Stimulated activated CD4-positive, alpha-beta T cell treated with anti-CD3 and anti-CD28 coated beads, TNF-alpha, amount 100 ng/mL, for 4 hours (primary cell): ENCODE results near the gene SPACA7.

Experiments used
- DNase-seq, 3 experiments: peaks; one replicate each; pipeline ENCODE4 v3.0.0-alpha.2; 2020; ENCODE audit warnings: low read depth in 3 of 3

SPACA7 gene

DNA sequence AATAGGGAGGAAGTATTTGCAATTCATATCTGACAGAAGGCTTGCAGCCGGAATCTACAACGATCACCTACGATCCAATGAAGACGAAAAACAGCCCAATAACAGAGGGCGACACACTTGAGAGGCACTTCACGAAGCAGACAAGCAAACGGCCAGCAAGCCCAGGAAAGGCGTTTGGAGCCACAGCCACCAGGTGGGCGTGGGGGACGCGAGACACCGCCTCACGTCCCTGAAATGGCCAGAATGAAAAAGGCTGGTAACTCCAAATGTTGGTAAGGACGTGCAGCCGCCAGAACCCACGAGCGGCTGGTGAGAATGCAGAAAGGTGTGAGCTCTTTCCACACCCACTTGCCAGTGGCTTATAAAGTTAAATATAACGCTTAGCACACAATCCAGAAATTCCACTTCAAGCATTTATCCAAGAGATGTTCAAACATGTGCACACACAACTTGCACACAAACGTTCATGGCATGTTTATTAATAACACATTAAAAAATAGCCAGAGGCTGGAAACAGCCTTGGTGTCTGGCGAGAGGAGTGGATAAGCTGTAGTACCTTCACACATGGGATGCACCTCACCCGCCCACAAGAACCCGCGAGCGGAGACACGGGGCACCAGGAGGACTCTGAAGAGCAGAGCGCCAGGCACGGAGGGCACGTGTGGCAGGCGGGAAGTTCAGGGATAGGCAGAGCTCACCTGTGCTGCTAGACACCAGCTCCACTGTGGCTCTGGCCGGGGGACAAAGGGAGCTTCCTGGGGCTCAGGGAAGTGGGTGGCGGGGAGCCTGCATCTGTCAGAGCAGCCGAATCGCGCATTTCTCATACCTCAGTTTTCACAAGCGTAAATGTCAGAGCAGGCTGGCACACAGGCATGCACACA lies 89.3 kb downstream of the SPACA7 start:
- DNase-seq: no peak

DNA sequence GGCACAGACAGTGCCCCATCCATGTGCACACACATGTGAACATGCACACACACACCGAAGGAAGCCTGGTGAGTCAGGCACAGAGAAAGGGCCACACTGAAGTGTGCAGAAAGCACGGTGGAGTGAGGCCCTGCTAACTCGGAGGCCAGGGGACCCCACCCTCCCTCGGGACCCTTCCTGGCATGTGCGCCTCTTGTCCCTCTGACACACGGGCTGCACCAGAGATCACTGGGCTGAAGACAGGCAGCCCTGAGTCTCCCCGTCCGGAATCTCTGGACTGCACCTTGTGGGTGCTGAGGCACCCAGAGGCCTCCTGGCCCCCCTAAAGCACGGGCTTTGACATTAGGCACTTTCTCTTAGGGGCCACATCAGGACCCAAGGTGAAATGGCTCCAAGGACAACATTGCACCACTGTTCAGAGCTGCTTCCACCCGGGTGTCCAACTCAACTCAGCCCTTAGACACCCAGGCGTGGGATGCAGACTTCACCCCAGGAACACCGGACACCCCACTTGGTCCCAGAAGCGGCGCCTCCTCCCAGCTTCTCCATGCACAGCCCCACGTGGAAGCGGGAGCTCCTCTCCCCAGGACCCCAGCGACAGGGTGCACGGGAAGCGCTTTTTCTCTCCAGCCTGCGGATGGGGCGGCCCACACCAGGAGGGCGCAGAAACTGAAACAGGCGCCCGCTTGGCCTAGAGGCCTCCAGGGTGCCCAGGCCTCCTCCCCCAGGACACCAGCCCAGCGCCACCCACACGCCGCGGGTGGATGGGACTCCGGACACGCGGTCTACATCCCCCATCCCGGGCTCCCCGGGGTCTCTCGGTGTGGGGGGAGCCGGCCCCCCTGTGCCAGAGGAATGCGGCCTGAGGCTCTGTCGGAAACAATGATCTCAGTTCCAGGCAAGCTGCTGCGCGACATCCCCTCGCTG lies 90.2 kb downstream of the SPACA7 start:
- DNase-seq: no peak

DNA sequence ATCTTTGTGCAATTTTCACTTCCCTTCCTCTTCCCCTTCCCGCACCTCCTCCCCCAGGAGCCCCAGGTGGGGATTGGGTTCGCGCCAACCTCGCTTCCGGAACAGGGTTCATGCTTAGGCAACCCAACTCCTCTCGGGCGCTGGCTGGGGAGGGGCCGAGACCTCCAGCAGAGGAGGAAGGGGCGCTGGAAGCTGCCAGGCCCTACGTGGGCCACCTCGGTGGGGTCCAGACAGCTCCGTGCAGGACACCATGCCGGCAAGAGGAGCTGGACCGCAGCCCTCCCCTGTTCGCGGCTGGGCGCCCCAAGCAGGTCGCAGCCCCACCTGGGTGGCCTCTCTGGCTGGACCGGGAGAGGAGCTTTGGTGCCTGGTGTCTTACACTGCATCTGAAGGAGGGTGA lies 91.1 kb downstream of the SPACA7 start:
- DNase-seq: no peak

GRCh38 chr13:112468069-112468468 lies 91.9 kb downstream of the SPACA7 start:
- no peak for DNase-seq

- DNase-seq: no peak
Measured at GRCh38 chr13:112469071-112469745, 93.1 kb downstream of the SPACA7 start.

GRCh38 chr13:112473818-112474217 lies 97.7 kb downstream of the SPACA7 start:
- no peak for DNase-seq

DNA sequence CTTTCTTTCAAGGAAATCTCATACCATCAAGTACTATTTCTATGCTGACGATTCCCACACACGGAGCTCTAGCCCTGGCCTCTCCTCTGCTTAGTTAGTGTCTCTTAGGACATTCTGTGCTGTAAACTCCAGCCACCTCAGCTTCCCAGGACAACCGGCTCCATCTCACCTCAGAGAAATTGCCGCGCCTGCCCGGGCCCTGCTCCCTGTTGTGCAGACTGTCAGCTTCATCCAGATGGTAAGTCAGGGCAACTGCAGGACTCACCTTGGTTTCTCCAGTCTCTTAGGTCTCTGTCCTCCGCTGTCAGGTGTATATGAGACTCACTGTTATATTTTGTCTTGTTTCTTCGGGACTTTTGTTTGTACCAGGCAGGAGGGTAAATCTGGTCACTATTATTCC lies 98.7 kb downstream of the SPACA7 start:
- DNase-seq: no peak

- DNase-seq: no peak
Measured at GRCh38 chr13:112475889-112476288, 99.7 kb downstream of the SPACA7 start.

GRCh38 chr13:112477070-112477619 lies 101.0 kb downstream of the SPACA7 start:
- DNase-seq: no peak

DNA sequence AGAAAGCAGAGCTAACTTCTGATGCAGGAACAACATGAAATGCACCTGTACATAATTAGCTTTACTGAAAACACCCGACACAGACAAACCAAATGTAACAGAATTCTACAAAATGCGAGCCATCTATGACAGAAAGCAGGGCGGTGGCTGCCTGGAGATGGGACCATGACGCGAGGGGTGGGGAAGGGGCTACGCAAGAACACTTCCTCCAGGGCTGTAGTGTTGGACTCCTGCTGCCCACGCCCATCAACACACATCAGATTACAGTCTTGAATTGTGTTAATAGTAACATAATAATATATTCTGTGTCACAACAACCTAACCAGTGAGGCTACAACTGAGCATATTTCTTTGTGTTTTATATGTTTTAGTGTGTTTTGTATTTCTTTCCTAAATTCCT lies 103.2 kb downstream of the SPACA7 start:
- DNase-seq: no peak

DNA sequence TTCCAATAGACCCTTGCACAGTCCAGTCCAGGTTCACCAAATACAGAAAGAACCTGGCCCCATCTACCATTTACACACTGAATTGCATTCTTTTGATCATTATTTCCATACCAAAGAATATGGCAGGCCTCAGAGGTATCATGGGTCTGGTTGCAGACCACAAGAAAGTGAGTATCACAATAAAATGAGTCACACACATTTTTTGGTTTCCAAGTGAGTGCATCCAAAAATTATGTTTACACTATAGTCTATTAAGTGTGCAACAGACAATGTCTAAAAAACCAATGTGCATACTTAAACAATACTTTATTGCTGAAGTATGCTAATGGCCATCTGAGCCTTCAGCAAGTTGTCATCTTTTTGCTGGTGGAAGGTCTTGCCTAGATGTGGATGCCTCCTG lies 105.3 kb downstream of the SPACA7 start:
- no peak for DNase-seq

- no peak for DNase-seq
Measured at GRCh38 chr13:112483299-112483698, 107.1 kb downstream of the SPACA7 start.
